HT-29 (cell line): ENCODE data around the gene MORN1. TPM values are rescaled to one million over a fixed set of nuclear protein-coding genes. Genes with fewer than 3 reads are reported as not detected.

ENCODE experiments used
- DNase-seq: peaks from one replicate; pipeline ENCODE4 v3.0.0-alpha.2; 2015; ENCODE audit warnings: low spot score
- total RNA-seq: library from RNA; depleted of rRNA; stranded (reverse); fragments of >200 nt; shearing (Covaris generic); gene quantifications from 2 replicates; pipeline ENCODE4 v1.2.3, GENCODE V29; 2014; rRNA removed

MORN1 gene
- total RNA-seq, 1 experiment from 2014 or later = 23.6 TPM

DNA sequence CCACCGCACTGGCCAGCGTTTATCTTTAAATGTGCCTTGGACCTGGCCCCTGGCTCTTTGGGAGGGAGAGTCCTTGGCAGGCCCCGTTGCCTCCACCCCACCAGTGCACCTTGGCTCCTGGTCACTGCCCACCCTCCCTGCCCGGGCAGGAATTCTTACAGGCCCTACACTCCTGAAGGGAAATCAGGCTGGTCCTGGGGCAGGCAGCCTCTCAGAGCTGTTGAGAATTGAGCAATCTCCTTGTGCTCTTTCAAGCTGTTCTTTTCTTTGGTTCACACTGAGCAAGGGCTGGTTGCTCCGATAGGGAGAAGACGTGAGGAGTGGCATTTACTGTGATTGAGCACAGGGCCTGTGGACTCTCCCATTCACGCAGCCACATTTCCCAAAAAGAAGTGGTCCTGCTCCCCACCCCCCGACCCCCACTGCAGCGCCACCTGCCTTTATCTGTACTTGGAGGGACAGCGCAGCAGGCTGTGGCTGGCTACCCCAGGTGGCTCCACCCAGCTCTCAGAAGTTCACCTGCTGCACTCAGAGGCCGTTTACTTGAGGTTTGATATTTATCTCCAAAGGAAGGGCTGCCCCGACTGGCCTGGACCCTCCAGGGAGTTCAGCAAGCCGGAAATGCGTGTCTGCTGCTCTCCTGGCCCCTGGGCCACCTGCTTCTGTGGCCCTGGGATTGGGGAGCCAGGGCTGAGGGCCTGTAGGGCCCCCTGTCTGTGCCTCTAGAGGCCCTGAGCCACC, 115.4 kb downstream of the MORN1 start:
- peak; percentile 67 for DNase-seq

DNA sequence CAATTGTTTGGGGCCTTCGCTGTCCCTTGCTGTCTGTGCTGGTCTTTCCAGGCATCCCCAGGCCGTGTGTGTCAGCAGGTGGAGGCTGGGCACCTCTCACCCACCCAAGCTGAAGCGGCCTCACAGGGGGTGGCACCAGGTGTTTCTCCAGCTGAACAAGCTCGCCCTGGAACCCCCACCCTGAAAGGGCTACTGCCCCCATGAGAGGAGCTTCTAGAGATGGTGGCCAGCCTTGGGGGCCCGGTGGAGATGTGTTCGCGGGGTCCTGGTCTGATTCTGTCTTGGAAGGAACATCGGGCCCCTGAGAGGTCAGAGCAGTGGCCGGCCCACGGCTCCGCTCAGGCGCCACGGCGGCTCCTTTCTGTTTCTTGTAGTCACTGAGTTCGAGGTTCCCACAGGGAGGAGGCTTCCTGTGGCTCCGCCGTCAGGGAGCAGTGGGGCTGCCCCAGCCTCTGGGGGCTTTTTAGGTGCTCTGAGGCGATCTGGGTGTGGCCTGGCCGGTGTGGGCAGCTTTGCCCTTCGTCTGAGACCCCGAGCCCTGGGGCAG, 116.4 kb downstream of the MORN1 start:
- DNase-seq = no peak

DNA sequence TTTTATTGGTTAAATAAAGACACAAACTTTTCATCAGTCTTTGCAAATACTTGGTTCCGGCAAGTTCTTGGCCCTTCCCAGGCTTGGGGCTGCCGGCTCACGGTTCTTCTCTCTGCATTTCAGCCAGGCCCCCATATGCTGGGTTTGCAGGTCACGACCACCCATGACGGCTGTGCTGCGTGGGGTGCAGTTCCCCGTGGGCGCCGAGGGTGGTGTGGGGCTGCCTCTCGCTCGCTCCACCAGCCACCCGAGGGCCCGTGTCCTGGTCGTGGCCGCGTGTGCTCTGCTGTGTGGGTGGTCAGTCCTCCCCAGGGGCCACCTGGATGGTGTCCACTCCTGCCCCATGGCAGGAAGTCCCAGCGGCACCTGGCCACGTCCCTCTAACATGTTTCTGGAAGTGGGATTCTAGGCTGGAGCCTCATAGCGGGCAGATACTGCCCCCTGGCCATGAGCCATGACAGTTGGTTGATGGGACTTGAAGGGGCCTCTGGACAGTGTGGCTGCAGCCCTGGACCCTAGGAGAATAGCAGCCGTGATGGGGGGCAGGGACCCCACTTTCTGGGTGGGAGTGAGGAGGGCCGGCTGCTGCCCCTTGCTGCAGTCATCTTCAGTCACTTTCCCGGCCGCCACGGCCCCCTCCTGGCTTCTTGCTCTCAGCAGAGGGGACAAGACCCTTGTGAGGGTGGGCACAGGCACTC, 117.0 kb downstream of the MORN1 start:
- DNase-seq = no peak

DNA sequence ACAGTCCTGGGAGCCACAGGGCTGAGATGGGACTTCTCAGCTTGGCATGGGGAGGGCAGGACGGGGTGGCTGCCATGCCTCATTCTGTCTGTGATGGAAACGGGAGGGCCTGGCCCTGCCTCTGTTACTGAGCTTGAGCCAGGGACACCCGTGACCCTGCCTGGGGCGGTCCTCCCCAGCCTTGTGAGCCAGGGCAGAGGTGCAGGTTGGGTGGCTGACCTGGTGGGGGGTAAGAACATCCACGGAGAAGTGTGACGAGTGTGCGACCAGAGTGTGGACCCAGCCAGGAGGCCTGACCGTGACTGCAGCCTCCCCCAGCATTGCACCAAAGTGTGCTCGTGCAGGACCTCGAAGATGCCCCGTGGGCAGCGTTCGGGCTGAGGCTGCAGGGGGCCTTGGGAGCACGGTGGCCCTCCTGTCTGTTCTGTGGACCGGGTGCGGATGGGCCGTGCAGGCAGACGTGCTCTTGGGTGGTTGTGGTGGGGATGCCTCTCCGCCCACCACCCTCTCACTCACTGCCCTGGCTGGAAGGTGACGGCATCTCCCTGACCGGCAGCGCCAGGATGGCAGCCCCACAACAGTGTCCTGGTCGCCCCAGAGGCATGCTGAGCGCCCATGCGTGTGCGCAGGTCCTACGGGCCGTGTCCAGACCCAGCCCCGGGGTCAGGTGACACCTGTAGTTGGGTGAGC, 117.8 kb downstream of the MORN1 start:
- DNase-seq = no peak

DNA sequence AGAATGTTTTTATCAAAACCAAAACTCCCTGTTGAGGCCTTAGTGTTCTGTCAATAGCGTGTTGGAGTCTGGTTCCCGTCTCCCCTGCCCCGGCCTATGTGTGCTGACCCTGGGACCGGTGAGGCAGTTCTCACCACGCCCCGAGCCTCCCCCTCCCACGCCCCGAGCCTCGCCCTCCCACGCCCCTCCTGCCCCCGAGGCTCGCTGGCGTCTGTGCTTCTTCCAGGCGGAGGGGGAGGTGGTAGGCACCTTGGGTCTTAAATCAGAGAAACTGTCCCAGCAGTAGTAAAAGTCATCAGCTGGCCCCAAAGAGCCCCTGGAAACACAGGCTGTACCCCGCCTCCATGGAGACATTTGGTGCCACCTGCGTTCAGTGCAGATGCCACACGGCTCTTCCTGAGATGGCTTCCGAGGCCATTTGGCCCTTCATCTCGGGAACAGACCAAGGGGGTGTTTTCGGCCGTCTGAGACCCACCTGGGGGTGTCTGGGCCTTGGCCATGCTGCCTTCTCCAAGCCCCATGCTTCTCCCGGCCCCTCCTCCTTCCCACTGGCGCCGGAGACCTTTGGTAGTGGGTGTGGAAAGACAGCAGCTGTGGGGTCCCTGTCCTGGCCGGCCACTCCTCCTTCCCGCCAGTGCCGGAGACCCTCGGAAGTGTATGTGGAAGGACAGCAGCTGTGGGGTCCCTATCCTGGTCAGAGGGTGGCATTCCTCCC, 118.5 kb downstream of the MORN1 start:
- DNase-seq = no peak

DNA sequence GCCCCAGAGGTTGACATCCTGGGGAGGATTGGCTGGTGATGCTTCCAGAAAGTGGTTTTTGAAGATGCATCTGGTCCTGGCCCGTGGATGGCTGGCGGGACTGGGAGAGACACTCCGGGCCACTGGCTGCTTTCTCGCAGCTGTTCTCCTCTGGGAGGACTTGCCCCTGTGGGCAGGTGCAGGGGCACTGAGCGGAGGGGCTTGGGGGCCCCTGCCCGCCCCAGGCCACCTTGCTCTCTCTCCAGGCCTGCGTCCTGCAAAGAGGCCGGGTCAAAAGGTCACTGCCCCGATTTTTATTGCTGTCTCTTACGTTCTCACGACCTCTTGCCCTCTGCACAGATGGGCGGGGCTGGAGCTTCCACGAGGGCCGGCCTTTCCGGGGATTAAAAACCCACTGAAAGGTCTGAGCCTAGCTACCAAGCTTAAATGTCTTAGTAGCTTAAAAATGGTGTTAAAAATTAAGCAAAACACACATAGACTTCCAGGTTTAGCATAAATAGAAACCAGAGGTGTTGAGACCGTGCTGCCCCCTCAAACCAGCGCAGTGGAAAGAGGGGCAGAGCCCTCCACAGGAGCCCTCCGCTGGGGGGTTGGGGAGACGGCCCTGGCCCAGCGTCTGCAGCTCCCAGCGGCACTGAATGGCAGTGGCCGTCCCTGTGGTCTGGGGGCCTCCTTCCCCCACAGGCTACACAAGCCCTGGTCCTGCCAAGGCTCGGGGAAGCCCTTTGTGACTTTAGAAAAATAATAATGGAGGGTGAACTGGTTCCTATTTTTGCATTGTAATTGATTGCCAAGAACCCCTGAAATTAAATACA, 119.3 kb downstream of the MORN1 start:
- no peak for DNase-seq

Other genes with a start within 250 kb of the MORN1 start
- gene FAAP20, start 196.8 kb downstream of the MORN1 start, total RNA-seq = 99.3 and 119 TPM in 2 replicates
- 12.1 and 15.2 TPM in 2 replicates for gene SKI, start 163.2 kb downstream of the MORN1 start, total RNA-seq
- 60.1 and 66.2 TPM in 2 replicates for gene RER1, start 287 bp upstream of the MORN1 start, total RNA-seq
- gene PEX10, start 21.0 kb upstream of the MORN1 start, total RNA-seq = 72.2 and 76.7 TPM in 2 replicates
- gene PLCH2, start 84.7 kb upstream of the MORN1 start, total RNA-seq = 3.1 and 5.3 TPM in 2 replicates
- gene PANK4, start 135.0 kb upstream of the MORN1 start, total RNA-seq = 37.8 and 48.3 TPM in 2 replicates
- gene HES5, start 138.7 kb upstream of the MORN1 start, total RNA-seq = 0.28 and 0.42 TPM in 2 replicates
- 77.4 and 85.6 TPM in 2 replicates for gene TNFRSF14, start 164.8 kb upstream of the MORN1 start, total RNA-seq
- gene PRXL2B, start 195.2 kb upstream of the MORN1 start, total RNA-seq = 90.1 and 101 TPM in 2 replicates
- gene MMEL1, start 241.5 kb upstream of the MORN1 start, total RNA-seq = 21.3 and 23.0 TPM in 2 replicates